Measurements from ENCODE around the gene CACNG4.

The CACNG4 gene

DNA sequence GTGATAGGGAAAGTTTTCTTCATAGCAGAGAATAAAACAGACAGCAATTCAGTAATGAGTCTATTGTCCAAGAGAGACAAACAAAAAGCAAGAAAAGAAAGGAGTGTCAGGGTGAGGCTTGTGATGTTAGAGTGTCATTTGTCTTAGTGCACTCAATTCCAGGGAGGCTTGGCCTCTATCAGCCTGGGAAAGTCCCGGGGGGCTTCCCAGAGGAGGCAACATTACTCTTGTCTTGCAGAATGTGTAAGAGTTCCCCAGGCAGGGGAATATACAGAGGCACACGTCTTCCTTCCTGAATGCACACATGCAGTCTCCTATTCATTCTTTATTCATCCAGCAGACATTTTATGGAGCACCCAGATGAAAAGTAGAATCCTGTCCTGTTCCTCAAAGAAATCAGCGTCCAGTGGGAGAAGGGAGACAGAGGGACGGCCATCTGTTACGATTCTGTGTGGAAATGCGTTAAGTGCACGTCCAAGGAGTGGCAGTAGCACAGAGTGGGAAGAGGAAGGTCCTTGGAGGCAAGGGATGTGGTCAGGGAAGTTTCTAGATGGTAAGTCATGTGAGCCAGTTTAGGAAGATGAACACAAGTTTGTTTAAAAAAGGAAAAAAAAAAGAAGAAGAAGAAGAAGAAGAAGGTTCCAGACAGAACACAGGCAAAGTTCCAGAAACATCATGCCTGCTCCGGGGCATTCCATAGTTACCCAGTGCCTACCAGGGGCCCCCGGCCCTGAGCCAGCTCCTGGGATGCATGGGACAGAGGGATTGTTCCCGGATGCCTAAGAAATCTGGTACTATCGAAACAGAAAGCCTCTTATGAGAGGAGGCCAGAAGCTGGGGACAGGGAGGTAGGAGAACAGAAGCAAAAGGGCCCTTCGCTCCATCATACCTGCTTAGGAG, 21.1 kb downstream of the CACNG4 start:
- no peak for DNase-seq

DNA sequence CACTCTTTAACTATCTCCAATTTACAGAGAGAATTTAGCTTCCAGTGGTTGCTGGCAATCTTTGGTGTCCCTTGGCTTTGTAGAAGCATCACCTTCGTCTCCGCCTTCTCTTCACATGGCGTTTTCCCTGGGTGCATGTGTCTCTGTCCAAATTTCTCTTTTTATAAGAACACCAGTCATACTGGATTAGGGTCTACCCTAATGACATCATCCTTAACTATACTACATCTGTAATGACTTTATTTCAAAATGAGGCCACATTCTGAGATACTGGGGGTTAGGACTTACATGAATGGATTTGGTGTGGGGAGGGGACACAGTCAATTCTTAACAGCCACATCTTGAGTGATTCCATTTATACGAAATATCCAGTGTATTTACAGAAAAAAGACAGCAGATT, 22.2 kb downstream of the CACNG4 start:
- no peak for DNase-seq

DNA sequence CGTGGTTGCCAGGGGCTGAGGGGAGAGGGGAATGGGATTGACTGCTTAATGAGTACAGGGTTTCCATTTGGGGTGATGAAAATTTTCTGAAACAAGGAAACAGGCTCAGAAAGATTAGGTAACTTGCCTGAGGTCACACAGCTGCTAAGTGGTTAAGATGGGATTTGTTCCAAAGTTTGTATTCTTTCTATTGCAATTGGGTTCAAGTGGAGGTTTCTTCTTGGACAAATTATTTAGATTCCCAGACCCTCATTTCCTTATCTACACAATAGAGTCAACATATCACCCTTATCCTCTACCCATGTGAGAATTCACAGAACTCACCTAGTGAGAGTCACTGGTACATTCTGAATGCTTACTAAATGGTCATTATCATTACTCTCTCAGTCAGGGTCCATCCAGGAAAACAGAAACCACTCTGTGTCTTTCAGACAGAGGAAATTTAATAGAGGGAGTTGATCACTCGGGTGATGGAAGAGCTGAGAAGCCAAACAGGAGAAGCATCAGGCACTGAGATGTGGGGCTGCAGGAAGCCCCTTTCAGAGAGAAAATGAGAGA, 22.6 kb downstream of the CACNG4 start:
- DNase-seq: no peak

DNA sequence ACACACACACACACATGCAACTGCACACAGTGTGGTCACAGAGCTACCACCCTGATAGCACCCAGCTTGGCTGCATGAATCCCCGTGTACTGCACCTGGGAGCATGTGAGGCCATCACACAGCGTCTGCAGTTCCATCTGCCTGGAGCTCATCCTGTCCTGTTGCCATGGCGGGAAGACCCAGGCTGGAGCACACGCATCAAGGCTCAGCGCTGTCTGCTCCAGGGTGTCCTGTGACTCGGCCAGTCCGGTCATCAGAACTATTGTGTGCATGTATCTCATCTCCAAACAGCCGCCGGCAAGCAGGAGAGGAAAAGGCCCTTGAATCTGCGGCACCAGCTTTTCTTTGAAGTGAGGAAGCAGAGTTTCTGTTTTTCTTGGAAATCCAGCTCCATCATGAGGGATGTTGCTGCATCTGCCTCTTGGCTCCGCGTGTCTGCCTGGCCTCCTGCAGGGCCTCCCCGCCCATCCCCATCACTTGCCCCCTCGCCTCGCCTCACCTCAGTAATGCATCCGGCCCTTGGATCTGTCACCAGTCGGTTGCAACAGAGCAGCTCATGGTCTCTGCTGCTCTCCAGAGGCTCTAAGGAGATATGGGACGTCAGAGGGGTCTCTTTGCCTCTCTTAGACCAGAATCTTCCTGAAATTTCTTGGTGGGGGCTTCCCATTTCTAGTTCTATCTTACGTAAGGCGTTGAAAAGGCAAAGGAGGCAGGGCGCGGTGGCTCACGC, 23.7 kb downstream of the CACNG4 start:
- no peak for DNase-seq

DNA sequence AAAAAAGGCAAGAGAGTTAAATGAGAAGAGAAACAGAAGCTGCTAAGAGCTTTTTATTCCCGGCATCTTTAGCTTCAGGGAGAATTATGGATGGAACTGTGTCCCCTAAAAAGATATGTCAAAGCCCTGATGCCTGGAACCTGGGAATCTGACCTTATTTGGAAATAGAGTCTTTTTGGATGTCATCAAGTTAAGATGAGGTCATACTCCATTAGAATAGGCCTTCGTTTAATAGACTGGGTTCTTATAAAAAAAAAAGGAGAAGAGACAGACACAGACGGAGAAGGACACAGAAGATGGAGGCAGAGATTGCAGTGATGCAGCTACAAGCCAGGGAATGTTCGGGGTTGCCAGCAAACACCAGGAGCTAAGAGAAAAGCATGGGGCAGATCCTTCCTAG, 24.6 kb downstream of the CACNG4 start:
- no peak for DNase-seq

DNA sequence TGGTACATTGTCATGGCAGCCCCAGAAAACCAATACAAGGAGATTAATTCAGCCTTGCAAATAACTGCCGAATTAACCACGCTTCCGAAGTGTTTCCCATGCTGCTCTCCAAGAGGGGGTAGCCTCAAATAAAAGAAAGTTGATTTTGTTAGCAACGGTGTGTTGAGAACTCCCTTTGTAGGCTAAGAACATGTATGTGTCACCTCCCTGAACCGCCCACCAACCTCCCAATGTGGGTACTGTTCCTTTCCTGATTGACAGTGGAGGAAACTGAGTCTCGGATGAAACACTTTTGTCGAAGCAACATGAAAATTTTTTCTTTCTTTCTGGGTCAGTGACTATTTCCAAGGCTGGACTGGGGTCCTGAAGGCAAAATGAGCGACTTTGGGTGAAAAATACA, 25.1 kb downstream of the CACNG4 start:
- no peak for DNase-seq

DNA sequence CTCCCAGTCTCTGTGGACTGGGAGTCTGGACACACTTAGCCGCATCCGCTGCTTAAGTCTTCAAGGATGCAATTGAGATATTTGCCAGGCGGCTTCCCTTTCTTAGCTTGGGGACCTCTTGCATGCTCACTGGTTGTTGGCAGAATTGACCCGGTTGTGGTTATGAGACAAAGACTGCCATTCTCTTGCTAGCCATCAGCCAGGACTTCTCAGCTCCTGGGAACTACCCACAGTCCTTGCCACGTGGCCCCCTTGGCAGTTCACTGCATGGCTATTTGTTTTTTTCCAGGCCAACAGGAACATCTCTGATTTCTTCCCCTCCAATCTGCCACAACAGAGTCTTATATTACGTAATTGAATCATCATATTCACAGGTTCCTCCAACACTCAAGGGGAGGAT, 25.5 kb downstream of the CACNG4 start:
- DNase-seq: no peak

DNA sequence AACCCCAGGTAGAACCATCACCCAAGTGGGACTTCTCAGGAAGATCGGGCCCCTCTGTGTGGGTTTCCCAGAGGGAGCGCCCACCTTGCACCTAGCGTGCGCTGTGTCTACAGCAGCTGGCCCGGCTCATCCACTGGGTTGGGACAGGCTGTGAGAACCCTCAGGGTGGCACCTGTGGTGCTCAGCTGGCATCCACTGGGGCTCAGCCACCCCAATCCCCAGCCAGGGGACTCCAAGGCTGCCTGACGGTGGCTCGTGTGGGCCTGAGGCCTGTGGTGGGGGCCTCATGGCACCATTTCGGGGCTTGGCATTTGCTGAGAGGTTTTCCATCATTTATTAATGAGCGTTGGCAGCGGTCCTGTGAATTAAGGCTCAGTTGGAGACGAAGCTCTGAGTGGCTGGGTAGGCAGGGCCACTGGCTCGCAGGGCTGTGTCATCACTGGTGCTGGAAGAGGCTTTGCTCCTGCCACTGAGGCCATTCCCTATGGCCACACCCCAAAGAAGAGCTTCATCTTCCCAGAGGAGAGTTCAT, 28.5 kb downstream of the CACNG4 start:
- no peak for DNase-seq

DNA sequence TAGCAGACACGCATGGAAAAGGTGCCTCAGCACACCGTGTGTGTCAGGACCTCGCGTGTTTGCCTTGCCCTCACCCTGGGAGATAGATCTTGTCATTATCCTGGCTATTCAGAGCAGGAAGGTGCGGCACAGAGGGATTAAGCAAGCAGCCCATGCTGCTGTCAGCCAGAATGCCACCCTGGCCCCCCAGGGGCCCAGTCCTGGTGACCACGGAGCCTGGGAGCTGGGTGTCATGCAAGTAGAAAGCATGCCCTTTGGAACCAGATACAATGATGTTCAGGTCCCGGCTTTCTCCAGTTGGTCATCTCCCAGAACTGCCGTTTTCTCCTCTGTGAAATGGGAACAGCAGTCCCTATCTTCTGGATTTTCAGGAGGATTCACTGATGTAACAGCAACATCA, 29.9 kb downstream of the CACNG4 start:
- no peak for DNase-seq

DNA sequence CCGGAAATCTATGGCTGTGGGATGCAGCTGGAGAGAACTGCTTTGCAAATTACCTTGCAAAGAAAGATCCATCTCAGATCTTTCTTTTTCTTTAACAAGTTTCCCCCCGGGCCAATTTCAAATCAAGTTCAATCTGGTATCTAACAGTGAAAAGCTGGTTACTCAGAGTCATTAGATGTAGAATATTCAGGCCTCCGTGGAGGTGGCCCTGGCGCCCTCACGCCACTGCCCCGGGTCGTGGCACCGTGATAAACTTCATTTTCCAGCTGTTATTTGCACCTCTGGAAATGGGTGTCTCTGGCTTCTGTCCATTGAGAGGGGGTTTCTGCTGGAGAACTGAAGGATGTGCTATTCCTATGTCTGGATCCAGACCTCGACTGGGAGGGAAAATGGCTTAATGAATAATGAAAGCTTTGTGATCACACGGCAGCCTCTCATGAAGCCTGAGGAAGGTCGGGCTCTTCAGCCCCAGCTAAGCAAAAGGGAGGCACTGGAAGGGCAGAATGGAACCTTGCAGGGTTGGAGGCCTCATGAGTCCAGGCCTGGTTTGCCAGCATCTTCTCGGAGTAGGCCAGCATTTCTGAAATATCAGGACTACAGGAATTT, 30.5 kb downstream of the CACNG4 start:
- no peak for DNase-seq

DNA sequence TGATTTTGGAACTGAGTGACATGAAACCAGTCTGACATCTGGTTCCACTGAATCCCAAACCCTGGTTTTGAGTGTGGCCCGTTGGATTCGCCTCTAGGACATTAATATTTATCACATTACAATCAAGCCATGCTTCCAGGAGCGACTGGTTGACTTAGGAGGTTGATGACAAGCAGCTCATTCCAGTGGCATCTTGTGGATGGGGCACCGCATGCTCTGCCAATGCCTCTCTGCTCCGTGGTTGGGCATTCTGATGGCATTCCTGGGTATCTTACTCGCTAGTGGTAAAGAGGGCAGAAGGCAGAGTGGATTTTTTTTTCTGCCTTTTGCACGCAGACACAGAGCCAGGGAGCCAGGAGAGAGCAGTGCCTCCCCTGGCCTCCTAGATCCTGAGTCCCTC, 31.4 kb downstream of the CACNG4 start:
- no peak for DNase-seq

DNA sequence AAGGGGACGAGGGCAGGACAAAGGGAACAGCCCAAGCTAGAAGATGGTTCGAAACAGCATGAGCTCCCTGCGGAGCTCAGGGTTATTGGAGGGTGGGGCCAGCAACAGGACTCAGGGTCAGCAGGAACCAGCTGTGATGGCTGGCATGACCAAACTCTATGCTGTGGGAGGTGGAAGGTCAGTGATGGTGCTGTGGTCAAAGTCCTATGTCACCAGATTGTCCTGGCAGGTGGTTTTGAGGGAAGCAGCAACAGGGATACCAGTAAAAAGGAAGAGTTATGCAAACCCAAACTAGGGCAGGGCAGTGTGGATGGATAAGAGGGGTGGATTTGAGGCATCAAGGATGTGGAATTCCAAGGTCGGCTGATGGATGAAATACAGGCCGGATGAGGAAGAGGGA, 32.4 kb downstream of the CACNG4 start:
- no peak for DNase-seq

DNA sequence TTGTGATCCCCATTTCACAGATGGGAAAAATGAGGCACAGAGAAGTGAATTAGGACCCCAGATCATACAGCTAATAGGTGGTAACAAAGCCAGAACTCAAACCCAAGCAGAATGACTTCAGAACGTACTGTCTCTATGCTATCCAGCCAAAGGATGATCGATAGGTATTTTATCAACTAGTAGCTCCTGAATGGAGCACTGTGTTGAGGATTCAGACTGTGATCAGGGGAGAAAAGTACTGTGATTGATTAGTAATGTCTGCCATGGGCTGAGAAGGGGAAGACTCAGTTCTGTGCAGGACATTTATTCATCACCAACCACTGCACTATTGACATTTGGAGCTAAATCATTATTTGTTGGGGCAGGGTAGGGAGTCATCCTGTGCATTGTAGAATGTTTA, 38.7 kb downstream of the CACNG4 start:
- DNase-seq: no peak

DNA sequence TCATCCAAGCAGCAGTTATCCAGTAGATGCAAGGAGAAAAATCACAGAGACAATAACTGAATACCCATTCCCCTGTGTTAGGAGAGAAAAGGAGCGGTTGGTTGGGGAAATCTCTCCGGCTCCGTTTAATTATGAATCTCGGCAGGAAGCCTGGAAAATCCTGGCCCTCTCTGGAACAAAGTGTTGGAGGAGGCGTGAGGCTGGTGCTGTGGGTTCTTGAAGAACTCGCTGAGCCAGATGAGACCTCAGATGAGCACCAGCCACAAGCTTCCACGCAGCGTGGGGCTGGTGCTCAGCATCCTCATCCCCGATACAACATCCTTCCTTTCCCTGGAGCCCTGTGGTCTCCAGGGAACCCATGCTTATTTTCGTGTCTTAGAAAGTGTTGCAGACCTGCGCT, 39.7 kb downstream of the CACNG4 start:
- no peak for DNase-seq

DNA sequence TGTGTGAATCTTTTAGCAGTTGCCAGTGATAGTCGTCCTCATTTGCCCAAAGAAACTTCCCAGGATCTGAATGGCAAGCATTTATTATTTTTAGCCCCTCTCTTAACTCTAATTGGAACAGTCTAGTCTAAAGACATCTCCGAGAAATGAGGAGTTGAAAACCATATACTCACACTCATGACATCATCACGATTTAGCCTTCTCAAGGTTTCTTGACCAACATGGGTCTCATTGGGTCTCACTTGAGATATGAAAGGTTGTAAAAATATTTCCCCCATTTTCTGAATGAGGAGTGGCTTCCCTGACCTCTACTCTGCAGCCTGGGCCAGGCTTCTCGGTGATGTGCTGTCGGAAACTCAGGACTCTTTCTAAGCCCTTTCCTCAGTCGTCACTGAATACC, 42.8 kb downstream of the CACNG4 start:
- no peak for DNase-seq

DNA sequence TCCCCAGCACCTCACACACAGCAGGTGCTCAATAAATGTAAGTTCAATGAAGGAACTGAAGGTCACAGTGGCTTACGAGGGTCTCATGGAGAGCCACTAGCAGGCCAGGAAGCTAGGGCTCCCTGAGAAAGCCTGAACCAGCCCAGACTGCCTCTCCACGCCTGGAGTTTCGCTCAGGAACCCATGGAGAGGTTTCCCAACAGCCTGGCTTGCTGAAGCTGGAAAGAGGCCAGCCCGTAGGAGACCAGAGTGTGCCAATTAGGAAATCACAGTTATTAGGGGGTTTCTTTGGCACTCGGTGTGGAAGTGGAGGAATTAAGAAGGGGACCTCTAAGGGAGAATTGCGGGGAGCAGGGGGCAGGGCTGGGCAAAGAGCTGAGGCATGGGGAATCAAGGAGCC, 43.6 kb downstream of the CACNG4 start:
- DNase-seq: no peak

DNA sequence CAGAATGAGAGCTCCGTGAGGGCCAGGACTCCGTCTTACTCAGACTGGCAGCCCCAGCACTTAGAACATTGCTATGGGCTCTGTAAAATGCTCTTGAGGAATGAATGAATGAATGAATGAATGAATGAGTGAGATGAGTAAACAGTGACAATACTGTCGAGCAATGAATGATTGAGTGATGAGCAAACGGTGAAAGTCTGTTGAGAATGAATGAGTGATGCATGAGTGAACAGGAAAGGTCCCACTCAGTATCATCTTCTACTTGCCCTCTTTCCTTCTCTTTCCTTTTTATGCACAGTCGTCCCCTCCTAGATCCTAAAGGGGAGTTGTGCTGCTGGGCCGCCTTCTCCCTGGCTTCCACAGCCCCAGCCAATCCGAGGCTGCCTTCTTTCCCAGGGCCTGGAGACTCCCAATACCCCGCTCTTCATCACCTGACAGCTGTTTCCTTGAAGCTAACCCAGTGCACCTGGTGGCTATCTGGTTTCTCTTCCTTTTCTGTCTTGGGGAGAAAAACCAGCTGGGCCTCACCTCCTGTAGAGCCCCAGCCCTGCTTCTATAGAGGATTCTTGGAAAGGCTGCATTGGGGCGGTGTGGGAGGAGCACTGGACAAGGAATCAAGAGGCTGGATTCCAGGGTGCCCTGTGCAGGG, 47.1 kb downstream of the CACNG4 start:
- no peak for DNase-seq

DNA sequence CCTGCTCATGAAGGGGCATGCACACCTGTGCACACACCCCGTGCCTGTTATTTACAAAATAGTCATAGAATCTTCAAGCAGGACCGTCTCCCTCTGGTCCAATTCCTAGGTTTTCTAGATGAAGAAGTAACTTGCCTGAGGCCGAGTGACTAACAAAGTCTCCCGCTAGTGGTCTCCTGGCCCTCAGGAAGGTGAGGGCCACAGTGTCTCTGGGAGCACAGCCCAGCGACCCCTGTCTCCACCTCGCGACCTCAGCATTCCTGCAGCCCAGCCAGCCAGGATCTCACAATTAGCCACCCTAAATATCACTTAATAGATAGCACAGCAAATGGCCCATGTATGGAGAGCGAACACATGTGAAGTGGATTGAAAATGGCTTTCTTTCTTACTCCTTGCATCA, 49.4 kb downstream of the CACNG4 start:
- no peak for DNase-seq

DNA sequence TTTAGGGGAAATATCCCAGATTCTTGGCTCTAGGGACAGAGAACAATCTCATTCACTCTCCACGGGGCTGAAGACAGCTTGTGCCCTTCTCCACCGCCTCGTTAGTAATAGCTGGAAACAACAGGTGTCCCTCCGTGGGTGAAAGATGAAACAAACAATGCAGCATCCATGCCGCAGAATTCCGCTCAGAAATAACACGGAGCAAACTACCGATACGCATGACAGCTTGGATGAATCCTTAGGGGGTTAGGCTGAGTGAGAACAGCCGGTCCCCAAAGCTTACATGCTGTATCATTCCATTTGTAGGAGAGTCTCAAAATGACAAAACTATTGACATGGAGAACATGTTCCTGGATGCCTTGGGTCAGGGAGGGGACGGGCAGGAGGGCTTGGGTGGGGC, 50.5 kb downstream of the CACNG4 start:
- DNase-seq: no peak

DNA sequence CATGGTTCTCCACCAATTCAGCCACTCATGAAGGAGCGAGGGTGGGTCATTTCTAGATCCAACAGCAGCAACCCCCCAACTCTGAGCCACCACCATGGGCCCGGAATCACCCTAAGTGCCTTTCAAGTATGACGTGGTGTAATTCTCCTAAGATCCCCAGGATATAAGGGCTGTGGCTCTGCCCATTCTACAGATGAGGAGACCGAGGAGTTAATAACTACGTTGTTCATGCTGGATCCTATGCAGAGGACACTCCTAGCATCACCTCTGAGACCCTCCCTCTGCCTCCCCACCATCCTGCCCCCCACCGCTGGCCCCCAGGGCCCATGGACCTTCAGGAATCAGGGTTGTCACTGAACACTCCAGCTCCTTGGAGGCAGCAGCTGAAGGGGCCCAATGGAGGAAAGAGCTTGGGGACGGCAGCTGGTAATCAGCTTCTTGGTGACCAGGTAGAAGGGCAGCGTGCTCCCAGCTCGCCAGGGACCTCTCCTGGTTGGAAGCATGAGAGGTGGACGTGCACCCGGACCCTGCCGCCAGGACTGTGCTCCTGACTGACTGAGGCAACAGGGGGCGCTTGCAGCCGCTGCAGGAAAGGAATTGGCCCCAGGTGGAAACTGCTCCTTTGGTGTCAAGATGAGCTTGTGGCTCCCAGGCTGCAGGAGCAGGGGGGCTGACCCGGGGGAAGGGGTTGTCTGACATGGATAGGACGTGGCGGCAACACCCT, 51.7 kb downstream of the CACNG4 start:
- DNase-seq: no peak

DNA sequence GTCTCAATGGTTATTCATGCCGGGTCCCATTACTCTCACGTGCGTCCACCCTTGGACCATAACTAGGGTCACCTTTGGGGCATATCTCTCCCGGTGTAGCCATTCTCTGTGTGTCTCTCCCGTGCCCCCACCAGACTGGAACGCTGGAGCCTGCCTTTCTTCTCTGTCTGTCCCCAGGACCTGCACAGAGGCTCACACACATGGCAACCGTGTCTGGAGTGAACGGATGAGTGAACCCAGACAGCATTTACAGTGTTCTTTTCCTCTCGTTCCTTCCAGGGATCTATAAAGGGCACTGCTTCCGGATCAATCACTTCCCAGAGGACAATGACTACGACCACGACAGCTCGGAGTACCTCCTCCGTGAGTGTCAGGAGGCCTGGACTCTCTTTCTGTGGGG, 53.4 kb downstream of the CACNG4 start:
- no peak for DNase-seq

Measured in NCI-H2227 treated with DMSO at 0.1 percent for 48 hours (cell line).